HuH-7 (cell line): ENCODE measurements around the gene SPNS3.

Experiments
- DNase-seq: peaks from one replicate; pipeline ENCODE4 v3.0.0; 2011; ENCODE audit warnings: low spot score

SPNS3 gene

DNA sequence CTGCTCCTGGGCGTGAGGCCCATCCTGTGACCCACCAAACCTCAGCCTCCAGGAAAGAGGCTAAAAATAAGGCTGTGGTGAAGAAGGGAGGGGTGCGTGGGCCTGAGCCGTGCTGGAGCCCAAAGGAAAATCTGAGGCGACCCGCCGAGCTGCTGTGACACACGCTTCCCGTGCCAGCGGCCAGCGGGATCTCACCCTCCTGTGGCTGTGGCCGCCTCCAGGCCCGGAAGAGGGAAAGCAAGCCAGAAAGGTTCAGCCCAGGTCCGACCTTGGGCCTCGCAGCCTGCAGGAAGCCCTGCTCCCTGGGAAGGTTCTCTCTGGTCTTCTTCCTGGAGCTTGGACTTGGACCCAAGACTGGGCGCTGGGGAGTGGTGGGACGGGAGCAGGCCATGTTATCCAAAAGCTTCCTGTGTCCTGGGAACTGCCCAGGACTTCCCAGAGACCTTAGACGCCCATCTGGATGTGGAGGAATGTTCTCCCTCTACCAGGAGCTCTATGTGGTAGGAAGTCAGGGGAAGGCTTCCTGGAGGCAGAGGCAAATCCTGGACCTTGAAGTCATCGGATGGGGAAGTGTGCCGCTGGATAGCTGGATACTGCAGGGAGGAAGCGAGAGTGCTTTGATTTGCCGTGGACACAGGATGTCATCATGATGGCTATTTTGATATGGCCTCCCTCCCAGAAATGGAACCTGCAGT lies 76.3 kb downstream of the SPNS3 start:
- no peak for DNase-seq

DNA sequence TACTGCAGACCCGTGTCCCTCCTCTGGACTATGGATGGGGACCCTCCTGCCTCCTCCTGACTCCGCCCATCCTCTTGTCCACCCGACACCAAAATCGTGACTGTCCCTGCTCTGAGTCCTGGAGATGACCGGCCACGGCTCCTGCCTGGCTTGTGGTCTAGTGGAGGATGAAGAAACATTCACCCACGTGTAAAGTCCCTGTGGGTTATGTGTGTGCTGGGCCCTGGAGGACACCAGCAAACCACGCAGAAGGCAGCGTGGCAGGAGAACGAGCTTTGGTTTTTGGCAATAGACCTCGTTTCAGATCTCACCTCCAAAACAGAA lies 76.8 kb downstream of the SPNS3 start:
- no peak for DNase-seq

DNA sequence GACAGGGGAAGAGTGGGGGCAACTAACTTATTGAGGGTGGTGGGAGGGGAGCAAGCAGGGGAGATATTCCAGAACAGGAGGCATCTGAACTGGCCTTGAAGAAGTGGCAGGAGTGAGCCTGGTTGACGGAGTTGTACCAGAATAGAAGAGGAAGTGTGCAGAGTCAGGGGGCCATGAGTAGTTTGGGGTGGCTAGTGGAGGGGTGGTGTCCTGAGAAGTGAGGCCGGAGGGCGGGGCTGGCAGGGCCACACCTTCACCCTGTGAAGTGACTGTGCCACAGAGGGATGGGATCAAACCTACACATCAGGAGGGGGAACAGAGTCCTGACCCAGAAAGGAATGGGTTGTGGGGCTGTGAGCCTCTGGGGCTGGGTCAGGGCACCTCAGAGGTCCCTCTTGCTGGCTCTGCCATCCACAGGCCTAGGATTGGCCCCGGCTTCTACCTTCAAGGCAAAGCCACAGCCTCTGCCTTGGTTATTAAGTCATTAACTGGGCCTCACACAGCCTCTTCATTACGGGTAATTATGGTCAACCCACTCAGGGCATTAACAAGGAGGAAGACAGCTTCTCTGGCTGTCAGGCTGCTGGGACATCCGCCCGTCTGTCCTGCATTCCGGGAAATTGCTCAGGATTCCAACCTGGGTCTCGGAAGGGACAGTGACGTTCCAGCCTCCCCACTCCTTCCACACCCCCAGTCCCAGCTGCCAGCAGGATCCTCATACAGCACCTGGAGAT lies 77.6 kb downstream of the SPNS3 start:
- no peak for DNase-seq

DNA sequence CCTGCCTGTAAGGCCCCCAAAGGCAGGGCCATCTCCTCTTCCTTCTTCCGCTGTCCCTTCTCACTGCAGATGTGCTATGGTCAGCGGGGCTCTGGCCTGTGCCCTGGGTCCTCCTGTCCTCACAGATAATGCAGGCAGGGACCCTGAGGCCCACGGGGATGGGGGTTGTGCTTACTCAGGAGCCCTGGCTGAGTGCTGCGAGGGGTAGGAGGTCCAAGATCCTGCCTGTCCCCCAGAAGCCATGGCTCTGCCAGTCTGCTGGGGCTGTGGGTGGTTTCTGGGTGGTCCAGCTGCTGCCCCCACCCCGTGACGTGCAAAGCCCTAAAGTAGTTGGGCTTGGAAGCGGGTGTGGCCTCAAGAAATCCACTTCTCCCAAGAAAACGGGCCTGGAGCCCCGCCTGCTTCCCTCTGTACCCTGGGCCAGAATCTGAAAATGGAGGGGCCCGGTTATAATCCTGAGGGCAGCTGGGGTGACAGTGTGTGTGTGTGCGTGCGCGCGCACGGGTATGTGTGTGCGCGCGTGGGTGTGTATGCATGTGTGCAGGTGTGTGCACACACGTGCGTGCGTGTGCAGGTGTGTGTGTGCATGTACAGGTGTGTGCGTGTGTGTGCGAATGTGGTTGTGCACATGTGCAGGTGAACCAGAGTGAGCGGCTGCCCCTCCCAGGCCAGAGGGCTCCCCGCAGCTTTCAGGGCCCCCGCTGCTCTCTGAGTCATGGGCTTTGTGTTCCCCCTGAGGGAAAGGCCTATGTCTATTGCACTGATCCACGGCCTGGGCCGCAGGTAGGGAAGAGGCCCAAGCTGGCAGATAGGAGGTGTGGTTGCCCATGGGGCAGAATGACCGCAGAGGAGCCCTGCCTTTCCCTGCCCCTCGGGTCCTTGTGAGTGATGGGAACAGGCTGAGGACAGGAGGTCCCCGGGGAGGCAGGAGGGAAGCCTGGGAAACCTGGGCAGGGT lies 78.7 kb downstream of the SPNS3 start:
- DNase-seq, result no peak

DNA sequence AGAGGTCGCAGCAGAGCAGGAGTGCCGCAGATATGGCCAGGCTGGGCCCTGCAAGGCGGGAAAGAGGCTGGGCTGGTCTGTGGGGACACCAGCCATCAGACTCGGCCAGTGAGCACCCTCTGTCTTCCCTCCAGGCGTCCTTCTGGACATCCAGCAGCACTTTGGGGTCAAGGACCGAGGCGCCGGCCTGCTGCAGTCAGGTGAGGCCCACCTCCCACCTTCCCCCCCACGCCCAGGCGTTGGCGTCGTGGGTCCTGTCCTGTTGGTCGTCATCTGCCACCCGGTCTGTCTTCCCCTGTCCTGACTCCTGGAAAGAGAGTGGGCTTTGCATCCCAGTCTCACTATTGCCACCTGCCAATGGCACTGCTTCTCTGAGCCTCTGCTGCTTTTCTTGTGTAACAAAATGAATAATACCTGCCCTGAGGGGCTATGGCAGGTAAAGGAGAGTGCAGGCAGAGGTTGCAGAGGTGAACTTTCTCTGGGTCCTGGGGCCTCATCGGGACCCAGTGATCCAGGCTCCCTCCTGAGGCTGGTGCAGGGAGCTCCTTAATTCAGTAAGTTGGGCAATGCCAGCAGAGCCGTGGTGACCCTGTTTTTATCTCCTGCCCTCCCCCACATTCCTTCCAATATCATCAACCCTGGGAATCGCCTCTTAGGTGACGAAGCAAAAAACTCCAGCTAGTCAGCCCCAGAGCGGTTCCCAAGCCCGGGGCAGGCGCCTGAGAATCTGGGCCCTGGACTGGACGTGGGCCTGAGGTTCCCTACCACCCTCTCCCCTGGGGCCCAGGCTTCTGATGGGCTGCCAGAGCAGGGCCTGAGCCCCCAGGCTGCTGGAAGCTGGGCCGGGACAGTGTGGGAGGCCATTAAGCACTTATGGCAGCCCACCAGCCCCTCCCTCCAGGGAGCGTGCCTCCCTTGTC lies 79.6 kb downstream of the SPNS3 start:
- no peak for DNase-seq

DNA sequence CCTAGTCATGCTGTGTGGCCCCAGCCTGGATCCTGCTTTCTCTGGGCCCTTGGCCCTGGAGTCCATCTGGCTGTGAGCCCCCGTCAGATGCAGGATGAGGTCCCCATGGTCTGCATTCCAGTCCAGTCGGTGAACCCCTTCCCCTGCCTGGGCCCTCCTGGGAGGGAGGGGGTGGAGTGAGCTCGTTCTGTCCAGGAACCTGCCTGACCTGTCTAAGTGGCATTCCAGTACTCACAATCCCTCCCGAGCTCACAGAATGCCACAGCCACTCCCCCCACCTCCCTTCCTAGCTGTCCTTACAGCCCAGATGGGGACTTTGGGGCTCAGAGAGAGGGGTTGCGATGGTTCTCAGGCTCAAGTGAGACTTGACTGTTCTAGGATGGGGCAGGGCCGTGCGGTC lies 80.5 kb downstream of the SPNS3 start:
- no peak for DNase-seq

DNA sequence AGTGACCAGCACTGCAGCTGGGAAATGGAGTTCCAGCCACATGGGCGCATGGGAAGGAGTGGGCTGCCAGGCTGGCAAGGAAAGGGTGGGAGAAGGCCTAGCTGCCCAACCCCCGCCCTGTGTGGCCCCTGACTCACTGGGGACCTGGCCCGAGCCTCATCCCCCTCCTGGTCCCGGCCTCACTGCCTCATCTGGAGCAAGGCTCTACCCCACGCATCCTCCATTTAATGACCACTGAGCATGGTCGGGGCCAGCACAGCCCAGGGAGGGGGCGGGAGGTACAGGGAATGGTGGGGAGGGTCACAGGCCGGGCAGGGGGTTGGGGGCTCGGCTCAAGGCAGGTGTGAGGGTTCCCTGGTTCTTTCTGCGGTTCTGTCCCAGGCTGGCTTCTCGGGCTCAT lies 81.0 kb downstream of the SPNS3 start:
- no peak for DNase-seq

DNA sequence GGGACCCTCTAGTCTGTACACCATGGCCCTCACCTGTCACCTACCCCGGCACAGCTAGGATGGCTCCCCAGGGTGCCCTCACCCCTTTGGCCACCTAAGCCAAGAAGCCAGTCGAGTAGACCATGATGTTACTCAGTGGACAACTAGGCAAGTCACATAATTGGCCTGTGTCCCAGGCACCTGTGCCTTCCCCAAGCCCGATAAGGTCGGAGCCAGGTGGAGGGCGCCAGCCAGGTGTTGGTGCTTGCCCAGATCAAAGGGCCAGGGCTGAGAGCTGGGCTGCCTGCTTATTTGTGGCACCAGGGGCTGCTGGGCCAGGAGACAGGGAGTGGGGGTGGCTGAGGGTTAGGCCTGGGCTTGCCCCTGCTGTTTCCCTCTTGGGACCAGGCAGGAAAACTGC lies 81.8 kb downstream of the SPNS3 start:
- no peak for DNase-seq

DNA sequence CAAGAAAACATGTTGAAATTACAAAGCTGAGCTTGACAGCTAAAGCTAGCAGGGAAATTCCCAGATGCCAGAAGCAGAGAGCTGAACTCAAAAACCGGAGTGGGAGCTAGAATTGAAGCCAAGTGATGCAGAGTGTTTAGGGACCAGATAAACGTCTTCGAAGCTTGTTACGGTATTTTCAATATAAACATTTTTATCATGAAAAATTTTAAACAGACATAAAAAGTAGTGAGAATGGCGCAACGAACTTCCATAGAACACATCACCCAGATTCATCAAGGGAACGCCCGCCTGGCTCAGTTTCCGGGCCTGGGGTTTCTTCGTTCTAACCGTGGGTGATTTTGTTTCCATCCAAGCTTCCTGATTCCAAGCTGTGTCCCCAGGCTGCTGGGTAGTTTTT lies 83.0 kb downstream of the SPNS3 start:
- no peak for DNase-seq

DNA sequence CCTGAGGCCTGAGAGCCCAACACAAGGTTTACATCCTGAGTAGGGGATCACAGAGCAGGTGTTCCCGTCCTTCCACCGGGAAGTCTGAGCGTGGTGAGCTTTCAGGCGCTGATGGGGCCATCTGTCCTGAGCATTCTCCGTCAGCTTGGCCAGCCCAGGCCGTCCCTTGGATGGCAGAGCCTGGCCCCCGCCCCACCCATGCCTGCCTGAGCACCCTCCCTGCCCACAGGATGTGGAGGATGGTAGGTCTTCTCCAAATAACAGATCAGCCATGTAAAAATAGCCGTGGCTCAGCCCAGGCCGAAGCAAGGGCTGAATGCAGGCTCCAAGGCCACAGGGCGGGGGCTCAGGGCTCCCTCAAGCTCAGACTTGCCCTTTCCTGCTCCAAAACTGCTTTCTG lies 85.2 kb downstream of the SPNS3 start:
- DNase-seq, result no peak

DNA sequence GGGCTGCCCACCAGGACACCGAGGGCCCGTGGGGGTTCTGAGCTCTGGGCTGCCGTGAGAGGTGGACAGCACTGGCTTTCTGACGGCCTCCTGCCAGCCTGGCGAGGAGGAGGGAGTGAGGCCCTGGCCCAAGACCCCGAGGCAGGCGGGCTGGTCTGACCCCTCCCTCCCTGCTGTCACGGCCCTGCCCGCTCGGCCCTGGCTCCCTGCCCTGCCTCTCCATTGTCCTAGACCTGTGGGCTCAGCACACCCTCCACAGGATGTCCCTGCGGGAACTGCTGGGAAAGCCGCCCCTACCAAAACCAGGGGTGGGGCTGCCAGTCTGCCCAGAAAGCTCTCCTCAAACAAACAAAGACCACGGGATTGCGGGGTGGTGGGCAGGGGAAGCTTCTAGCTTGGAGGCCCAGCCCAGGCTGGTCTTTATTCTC lies 85.6 kb downstream of the SPNS3 start:
- DNase-seq, result no peak

DNA sequence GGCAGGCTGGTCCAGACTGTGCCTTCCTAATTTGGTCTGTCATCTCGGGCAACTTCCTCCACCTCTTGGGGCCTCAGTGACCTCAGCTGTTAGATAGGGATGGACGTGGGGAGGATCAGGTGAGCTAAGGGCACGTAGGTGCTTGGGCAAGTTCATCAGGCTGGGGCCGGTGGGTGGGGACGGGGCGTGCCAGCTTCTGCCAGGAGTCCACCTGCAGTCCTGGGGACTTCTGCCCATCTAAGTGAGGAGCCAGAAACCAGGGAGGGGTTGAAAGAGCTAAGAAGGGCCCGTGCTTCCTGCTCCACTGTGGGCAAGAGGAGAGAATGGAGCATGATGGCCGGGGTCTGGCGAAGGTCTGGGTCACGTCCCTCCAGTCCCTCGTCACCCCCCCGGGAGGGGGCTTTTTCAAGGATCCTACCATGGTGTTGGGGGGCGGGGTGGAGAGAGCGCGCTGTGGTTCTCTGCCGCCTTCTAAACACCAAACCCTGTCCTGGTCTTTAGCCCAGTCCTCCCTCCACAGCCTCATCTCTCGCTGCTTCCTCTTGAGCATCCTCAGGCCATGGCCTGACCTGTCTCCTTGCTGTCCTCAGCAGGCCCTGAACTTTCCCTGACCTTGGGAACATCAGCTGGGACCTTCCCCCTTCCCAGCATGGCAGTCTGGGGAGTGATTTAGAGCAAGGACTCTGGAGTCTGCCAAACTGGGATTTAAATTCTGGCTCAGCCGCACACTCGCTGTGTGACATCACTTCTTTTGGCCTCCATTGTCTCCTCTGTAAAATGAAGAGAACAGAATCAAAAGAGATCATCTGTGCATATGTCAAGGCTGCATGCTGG lies 86.5 kb downstream of the SPNS3 start:
- no peak for DNase-seq

DNA sequence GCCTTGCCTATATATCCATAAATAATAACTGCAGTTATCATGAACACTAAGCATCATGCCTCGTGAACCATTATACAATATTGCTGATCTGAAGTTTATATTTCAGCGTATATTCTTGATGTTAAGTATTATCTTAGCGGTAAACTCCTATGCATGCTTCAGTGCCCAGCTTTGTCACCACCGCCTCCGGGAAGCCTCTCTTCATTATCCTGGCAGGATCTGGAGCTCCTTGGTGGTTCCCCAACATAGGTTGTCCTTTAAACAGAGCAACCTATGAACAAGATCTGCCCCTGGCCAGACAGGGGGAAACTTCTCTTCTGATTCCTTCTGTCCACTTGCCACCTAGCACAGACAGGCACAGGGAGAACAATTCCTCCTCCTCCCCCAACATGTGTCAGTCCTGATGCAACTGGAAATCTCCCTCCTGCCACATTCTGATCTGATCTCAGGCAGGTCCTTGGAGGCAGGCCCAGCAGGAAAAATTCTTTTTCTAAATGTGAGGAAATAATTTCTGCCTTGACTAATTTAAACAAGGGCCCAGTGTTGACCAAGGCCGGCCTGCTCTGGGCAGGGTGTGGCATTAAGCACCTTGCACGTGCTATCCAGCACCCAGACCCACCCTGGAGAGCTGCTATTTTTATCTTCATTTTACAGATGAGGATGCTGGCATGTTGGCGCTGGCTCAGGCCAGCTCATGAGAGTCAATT lies 87.3 kb downstream of the SPNS3 start:
- no peak for DNase-seq

DNA sequence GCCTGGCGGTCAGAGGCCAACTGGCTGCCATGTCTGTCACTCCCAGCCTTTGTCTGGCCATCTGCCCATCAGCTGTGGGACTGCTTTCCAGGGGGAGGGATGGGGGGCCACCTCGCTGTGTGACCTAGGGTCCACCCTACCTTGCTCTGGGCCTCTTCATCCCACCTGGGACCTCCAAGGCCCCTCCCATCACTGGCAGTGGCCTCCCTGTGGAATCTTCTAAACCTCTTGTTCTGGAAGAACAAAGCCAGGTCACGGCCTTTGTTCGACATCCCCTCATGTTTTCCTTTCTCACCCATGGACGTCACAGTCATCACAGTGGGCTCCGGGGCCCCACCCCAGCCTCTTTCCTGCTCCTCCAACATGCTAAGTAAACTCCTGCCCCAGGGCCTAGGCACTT lies 88.9 kb downstream of the SPNS3 start:
- DNase-seq, result no peak

DNA sequence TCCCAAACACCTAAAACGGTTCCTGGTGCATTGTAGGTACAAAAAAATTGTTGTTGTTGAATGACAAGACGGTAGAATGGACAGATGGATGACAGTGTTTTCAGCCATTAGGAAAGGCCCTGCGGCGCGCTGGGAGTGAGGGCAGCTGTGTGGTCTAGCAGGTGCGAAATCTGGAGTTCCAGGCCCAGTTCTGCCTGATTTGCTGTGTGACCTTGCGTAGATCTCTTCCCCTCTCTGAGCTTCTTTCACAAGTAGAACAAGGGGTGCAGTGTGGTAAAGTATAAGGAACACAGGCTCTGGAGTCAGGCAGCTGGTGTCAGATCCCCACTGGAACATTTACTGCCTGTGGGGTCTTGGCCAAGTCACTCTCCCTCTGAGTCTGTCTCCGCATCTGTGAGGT lies 90.2 kb downstream of the SPNS3 start:
- DNase-seq, result no peak

DNA sequence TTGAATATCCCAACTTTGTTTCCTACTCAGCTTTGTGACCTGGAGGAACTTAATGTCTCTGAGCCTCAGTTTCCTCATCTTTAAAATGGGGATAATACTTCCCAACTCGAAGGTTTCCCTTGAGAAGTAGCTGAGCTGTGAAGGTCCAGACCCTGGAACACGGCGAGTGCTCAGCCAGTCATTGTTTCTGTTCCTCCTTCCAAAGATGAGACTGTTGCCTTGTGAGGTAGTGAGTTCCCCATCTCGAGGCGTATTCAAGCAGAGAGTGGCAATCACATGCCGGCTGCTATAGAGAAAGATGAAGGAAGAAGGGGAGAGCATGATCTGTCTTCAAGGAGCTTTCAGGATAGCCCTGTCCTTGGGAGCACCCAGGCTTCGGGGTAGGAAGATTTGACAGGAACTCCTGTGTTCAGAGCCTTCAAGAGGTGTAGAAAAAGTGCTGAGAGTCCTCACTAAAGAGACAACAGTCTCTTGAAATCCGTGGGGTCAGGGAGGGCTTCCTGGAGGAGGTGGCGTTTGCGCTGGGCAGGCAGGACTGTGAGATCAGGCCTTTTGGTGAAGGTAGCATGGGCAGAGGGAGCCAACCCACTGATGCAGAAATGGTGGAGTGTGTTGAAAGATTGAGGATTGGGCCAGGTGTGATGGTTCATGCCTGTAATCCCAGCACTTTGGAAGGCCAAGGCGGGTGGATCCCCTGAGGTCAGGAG lies 92.1 kb downstream of the SPNS3 start:
- no peak for DNase-seq

DNA sequence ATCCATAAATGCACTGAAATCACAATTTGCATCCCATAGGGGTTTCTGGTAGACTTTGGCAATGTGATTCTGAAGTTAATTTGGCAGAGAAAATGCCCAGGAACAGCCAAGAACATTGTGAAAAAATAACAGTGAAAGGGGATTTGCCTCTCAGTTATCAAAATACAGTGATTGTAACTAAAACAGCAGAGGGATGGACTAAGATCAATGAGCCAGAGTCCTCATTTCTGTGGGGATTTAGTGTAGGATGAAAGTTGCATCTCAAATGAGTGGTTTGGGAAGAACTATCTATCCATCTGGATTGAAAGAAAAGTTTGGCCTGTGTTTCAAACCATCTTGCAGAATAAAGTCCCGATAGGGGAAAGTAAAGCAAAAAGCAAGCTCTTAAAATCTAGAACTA lies 93.4 kb downstream of the SPNS3 start:
- DNase-seq, result no peak

DNA sequence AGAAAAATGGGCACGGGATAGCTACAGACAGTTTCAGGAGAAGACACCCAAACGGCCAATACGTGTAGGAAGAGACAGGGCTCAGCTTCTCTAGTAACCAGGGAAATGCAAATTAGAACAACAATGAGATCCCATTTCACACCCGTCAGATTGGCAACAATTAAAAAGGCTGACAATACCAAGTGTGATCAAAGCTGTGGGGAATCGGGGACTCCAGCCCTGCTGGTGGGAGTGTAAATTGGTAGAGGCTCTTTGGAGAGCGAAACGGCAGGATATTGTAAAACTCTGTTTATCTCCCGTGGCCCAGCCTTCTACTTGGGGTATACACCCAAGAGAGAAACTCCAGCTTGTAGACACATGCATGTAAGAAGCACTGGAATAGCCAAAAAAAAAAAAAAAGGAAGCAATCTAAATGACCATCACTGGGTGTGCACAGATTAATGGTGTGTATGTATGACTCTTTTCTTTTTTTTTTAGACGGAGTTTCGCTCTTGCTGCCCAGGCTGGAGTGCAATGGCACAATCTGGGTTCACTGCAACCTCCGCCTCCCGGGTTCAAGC lies 93.9 kb downstream of the SPNS3 start:
- no peak for DNase-seq

DNA sequence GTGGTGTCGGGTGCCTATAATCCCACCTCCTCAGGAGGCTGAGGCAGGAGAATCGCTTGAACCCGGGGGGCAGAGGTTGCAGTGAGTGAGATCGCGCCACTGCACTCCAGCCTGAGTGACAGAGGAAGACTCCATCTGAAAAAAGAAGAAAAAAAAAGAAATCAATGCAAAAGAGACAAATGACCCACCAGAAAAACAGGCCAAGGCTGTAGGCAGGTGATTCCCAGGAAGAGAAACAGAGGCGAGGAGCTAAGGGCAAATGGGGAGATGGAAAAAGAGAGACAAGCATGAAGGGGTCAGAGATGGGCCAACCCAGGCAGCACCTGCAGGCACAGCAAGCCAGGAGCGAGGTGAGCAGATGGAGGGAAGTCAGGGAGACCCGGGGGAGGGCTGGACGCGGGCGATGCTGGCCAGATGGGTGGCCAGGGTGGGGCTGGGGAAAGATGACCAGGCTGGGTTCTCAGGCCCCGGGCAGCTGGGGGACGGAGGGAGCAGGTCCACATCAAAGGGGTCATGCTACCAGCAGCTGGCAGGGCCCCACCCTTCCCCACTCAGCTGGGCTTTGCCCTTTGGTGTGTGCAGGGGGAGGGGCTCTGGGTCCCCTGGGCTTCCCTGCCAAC lies 95.9 kb downstream of the SPNS3 start:
- no peak for DNase-seq
